ENCODE results near the gene CCDC85B.

CCDC85B gene

DNA sequence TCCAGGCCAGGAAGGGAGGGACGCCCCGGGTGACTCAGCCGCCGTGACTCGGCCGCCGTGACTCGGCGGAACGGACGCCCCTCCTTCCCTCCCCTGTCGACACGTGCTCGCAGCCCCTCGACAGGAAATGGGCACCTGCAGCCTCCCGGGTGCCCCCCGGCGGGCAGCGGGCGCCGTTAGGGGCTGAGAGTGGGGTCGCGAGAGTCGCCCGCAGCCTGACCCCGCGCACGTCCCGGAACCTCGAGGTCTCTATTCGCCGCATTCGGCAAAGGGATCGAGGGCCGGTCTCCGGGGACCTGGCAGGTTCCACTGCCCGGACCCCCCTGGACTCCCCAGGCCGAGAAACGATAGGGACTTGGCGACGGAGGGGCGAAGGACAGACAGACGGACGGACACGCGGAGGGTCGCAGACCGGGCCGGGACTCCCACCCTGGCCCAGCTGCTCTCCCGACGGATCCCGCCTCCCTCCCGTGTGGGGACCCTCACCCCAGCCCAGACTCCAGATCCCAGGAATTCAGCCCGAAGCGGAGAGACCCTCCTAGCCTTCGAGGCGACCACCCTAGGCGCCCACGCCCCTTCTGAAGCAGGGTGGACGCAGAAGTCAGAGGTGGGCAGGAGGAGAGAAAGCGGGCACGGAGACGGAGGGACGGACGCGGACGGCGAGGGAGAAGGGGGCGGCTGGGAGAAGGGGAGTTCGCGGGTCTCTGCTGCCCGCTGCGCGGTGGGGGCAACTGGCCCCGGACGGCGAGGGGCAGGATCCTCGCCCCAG is 9.1 kb downstream of the CCDC85B start:
- TF ChIP-seq CTCF (conservative IDR thresholded peaks at IDR 0.05; ENCODE audit: low read depth, low read length), result no peak
- DNase-seq (ENCODE audit: low read depth), result no peak
- H3K4me3 ChIP-seq (ENCODE audit: low read length), result peak overlapping the region; percentile 88

DNA sequence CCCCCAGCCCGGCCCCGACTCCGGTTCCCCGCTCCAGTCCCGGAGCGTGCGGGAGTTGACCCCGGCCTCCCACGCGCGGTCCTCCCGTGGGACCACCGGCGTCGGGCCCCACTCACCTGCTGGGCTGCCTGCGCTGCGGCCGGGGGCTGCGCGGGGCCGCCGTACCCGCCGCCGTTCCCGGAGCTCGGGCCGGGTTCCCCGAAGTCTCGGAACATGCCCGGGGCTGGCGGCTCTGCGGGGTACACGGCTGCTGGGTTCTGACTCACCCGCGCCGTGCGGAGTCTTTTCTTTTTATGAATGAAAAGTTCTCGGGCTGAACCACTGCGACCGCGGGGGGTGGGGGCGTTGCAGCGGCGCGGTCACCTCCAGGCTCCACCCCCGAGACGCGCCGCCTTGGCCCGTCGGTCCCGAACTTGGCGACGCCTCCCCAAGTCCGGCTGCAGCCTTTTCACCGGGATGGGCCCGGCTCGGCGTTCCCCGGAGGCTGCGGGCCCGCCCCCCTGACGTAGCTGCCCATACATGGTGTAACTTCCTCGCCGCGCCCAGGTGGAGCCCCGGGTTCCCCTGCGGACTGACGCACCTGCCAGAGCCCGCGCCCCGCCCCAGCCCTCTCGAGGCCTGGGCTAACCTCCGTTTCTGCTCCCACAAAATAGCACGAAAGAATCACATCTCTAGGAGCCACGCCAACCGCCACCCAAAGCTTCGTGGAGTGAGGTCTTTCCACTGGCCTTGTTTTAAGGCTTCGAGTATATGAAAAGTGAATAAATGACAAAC is 9.8 kb downstream of the CCDC85B start, which contains the start of gene FOSL1:
TSS of gene FOSL1 (minus strand) at position 264 of the 774 bp plus-strand sequence. CDS start at position 215, 49 bp downstream.
- TF ChIP-seq CTCF (conservative IDR thresholded peaks at IDR 0.05; ENCODE audit: low read depth, low read length), result no peak

DNA sequence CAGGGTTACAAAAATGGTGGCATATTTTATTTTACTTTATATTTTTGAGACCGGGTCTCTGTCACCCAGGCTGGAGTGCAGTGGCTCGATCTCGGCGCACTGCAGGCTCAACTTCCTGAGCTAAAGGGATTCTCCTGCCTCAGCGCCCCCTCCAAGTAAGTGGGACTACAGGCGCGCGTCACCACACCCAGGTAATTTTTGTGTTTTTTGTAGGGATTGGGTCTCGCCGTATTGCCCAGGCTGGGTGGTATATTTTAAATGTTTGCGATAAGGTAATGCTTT is 10.4 kb downstream of the CCDC85B start:
- TF ChIP-seq CTCF (conservative IDR thresholded peaks at IDR 0.05; ENCODE audit: low read depth, low read length), result no peak
- DNase-seq (ENCODE audit: low read depth), result no peak
- peak overlapping the region; percentile 88 for H3K4me3 ChIP-seq (ENCODE audit: low read length)

More for the DNA sequence above, 9.8 kb downstream of the CCDC85B start, which contains the start of gene FOSL1:
- H3K4me3 ChIP-seq (ENCODE audit: low read length), result peak within 1 kb of the TSS; percentile 88
- peak; percentile 85 for DNase-seq (ENCODE audit: low read depth)

GRCh38 chr11:65903068-65903481 is 12.6 kb downstream of the CCDC85B start:
- H3K4me3 ChIP-seq (ENCODE audit: low read length), result no peak overlapping the region
- DNase-seq (ENCODE audit: low read depth), result no peak
- TF ChIP-seq CTCF (conservative IDR thresholded peaks at IDR 0.05; ENCODE audit: low read depth, low read length), result no peak

DNA sequence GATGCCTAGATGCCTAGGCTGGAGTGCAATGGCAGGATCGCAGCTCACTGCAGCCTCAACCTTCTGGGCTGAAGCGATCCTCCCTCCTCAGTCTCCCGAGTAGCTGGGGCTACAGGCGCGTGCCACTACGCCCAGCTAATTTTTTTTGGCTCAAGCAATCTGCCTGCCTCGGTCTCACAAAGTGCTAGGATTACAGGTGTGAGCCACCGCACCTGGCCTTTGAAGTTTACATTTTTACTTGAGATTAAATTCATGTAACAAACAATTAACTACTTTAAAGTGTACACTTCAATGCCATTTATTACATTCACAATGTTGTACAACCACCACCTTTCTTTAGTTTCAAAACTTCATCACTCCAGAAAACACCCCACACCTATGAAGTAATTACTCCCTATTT is 13.2 kb downstream of the CCDC85B start:
- no peak for TF ChIP-seq CTCF (conservative IDR thresholded peaks at IDR 0.05; ENCODE audit: low read depth, low read length)
- no peak for DNase-seq (ENCODE audit: low read depth)
- H3K4me3 ChIP-seq (ENCODE audit: low read length), result no peak overlapping the region

GRCh38 chr11:65906602-65907001 is 16.1 kb downstream of the CCDC85B start:
- no peak overlapping the region for H3K4me3 ChIP-seq (ENCODE audit: low read length)
- no peak for DNase-seq (ENCODE audit: low read depth)
- TF ChIP-seq CTCF (conservative IDR thresholded peaks at IDR 0.05; ENCODE audit: low read depth, low read length), result no peak

All from retinal pigment epithelial cell (primary cell).